B cell (primary cell): Measurements from ENCODE around the gene PCBP1. TPM values are rescaled to one million over a fixed set of nuclear protein-coding genes. Genes with fewer than 3 reads are reported as not detected.

Experiments
- ATAC-seq: fragments of 200-7000 bp; cut with Tn5 transposase; one replicate; pipeline ENCODE4 v1.10.0; 2021; ENCODE audit warnings: low read depth, mild to moderate bottlenecking, moderate number of reproducible peaks, moderate library complexity
- CTCF ChIA-PET: fragments of 350-600 bp; sonication (Branson Sonifier 250); formaldehyde crosslinking; loops from one replicate; lab custom pipeline; 2021; ENCODE audit warnings: antibody characterized with exemption, inconsistent platforms; lab: Charles Lee
- POLR2A ChIA-PET: fragments of 350-600 bp; sonication (Branson Sonifier 250); formaldehyde crosslinking; loops from one replicate; lab custom pipeline; 2021; ENCODE audit warnings: antibody characterized with exemption; lab: Charles Lee
- DNase-seq: peaks from one replicate; pipeline ENCODE4 v3.0.0; 2013
- H2AFZ ChIP-seq: 2 replicates; pipeline ENCODE4 v1.6.1; 2012; ENCODE audit warnings: mild to moderate bottlenecking, low read depth, low read length; ENCODE audit not compliant: insufficient read depth, poor library complexity, severe bottlenecking
- H3K27ac ChIP-seq, 2 donors: 1 replicate in 1 of 2; 2 replicates in 1 of 2; pipeline ENCODE4 v1.5.1; 2012 to 2013; ENCODE audit warnings: low read length in 2 of 2, mild to moderate bottlenecking in 2 of 2, moderate library complexity in 1 of 2
- H3K27me3 ChIP-seq, 4 experiments: fragments of 200-600 bp in 1 of 4; sonication (generic) in 1 of 4; replicated peaks in 1 of 4; 1 replicate in 2 of 4; 2 replicates in 2 of 4; pipeline versions ENCODE4 v1.6.1 to v1.7.0; 2013 to 2016; ENCODE audit warnings: low read length in 3 of 4, mild to moderate bottlenecking in 2 of 4, mixed read lengths in 1 of 4, moderate library complexity in 1 of 4; ENCODE audit not compliant: insufficient read depth in 4 of 4, control insufficient read depth in 3 of 4; ENCODE audit errors: control extremely low read depth in 1 of 4
- H3K36me3 ChIP-seq, 2 experiments: replicated peaks in 1 of 2; 1 replicate in 1 of 2; 2 replicates in 1 of 2; pipeline versions ENCODE4 v1.6.1 to v1.7.1; 2013; ENCODE audit warnings: low read length in 1 of 2; ENCODE audit not compliant: insufficient read depth in 2 of 2, control insufficient read depth in 1 of 2; ENCODE audit errors: control extremely low read depth in 1 of 2, extremely low read depth in 1 of 2
- H3K4me1 ChIP-seq, 2 donors: fragments of 200-600 bp in 1 of 2; sonication (generic) in 1 of 2; 1 replicate in 1 of 2; 2 replicates in 1 of 2; pipeline versions ENCODE4 v1.5.1 to v1.6.1; 2013 to 2017; ENCODE audit warnings: low read length in 2 of 2; ENCODE audit not compliant: control insufficient read depth in 2 of 2, insufficient read depth in 2 of 2
- H3K4me2 ChIP-seq: replicated peaks from 2 replicates; pipeline ENCODE3; 2012; ENCODE audit warnings: mild to moderate bottlenecking, low read depth, low read length; ENCODE audit not compliant: poor library complexity, severe bottlenecking
- H3K4me3 ChIP-seq, 5 experiments: fragments of 200-600 bp in 1 of 5; sonication (generic) in 1 of 5; 1 replicate in 3 of 5; 2 replicates in 2 of 5; pipeline versions ENCODE4 v1.5.1 to v1.7.0; 2011 to 2016; ENCODE audit warnings: low read length in 4 of 5, mild to moderate bottlenecking in 4 of 5, low read depth in 2 of 5, control low read depth in 1 of 5, moderate library complexity in 1 of 5; ENCODE audit not compliant: insufficient read depth in 1 of 5; ENCODE audit errors: control extremely low read depth in 1 of 5, extremely low read depth in 1 of 5
- H3K79me2 ChIP-seq: fragments of 200-600 bp; sonication (generic); one replicate; pipeline ENCODE4 v1.6.0; 2016; ENCODE audit warnings: low read length; ENCODE audit not compliant: control insufficient read depth, insufficient read depth
- H3K9ac ChIP-seq: fragments of 200-600 bp; sonication (generic); 2 replicates; pipeline ENCODE4 v1.6.1; 2017; ENCODE audit warnings: mild to moderate bottlenecking, low read length, moderate library complexity
- H3K9me3 ChIP-seq, 3 donors: one replicate each; pipeline versions ENCODE4 v1.6.1 to v1.7.1; 2013; ENCODE audit warnings: low read length in 2 of 3; ENCODE audit not compliant: control insufficient read depth in 2 of 3, insufficient read depth in 1 of 3; ENCODE audit errors: control extremely low read depth in 1 of 3
- H4K20me1 ChIP-seq: 2 replicates; pipeline ENCODE4 v1.6.0; 2012; ENCODE audit warnings: mild to moderate bottlenecking, low read length; ENCODE audit not compliant: insufficient read depth, control insufficient read depth, poor library complexity, severe bottlenecking
- H3K27ac Mint-ChIP-seq: one replicate; pipeline ENCODE4 v1.8.0; 2021; ENCODE audit warnings: mixed read lengths
- H3K27me3 Mint-ChIP-seq: one replicate; pipeline ENCODE4 v1.8.0; 2021; ENCODE audit warnings: mixed read lengths
- H3K4me1 Mint-ChIP-seq: one replicate; pipeline ENCODE4 v1.8.0; 2021; ENCODE audit warnings: mixed read lengths
- H3K4me3 Mint-ChIP-seq: one replicate; pipeline ENCODE4 v1.8.0; 2021; ENCODE audit warnings: mixed read lengths
- H3K9me3 Mint-ChIP-seq: one replicate; pipeline ENCODE4 v1.8.0; 2022; ENCODE audit warnings: mixed read lengths; ENCODE audit not compliant: insufficient read depth
- EZH2 ChIP-seq: IDR thresholded peaks from 2 replicates; pipeline ENCODE4 v1.6.1; 2012; ENCODE audit warnings: borderline replicate concordance, low read depth, mild to moderate bottlenecking, moderate library complexity, low read length; ENCODE audit not compliant: insufficient read depth, poor library complexity, severe bottlenecking
- WGBS: methylation state at CpG from one replicate; pipeline ENCODE4 v1.1.5; 2013; ENCODE audit warnings: missing lambda C conversion rate; ENCODE audit not compliant: insufficient coverage; 5-methylcytosine and 5-hydroxymethylcytosine counted together
- intact Hi-C: fragments of 100-400 bp; cut with micrococcal nuclease; formaldehyde crosslinking; loops from one replicate; pipeline ENCODE4 v1.10.0; 2022
- polyA plus RNA-seq: library from polyadenylated mRNA; depleted of rRNA; stranded (reverse); fragments of >200 nt; gene quantifications from 2 replicates; pipeline ENCODE4 v1.2.3, GENCODE V29; 2012
- total RNA-seq, 2 donors: library from RNA; stranded (reverse); fragments of 120-200 nt in 1 of 2; gene quantifications; 1 replicate in 1 of 2; 2 replicates in 1 of 2; pipeline versions ENCODE4 v1.2.3 to v1.2.4, GENCODE V29; 2013 to 2022
- TF ChIP-seq, protein P1 (sequence below): fragments of 200-600 bp; IDR thresholded peaks from one replicate; pipeline ENCODE4 v1.8.0; 2022; ENCODE audit warnings: antibody characterized with exemption, mild to moderate bottlenecking

The PCBP1 gene
- total and polyA plus RNA-seq, 2 donors (not counting 1 experiment from before 2014, with no cell fraction given): 172 to 327 TPM

DNA sequence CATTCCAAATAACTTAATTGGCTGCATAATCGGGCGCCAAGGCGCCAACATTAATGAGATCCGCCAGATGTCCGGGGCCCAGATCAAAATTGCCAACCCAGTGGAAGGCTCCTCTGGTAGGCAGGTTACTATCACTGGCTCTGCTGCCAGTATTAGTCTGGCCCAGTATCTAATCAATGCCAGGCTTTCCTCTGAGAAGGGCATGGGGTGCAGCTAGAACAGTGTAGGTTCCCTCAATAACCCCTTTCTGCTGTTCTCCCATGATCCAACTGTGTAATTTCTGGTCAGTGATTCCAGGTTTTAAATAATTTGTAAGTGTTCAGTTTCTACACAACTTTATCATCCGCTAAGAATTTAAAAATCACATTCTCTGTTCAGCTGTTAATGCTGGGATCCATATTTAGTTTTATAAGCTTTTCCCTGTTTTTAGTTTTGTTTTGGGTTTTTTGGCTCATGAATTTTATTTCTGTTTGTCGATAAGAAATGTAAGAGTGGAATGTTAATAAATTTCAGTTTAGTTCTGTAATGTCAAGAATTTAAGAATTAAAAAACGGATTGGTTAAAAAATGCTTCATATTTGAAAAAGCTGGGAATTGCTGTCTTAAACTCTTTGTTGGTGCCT lies 1.4 kb downstream of the PCBP1 start:
- Mint-ChIP-seq H3K4me3 (peak overlapping the region; percentile 94), H3K27me3 (no peaks in the 10 kb centered on the region), H3K9me3 (no peaks in the 10 kb centered on the region), H3K4me1 (peaks cover 71% of the 10 kb centered on the region), H3K27ac (peak overlapping the region; percentile 100)
- peaks cover 0 to 24% of the 10 kb centered on the region in 2 experiments for H3K36me3 ChIP-seq
- no peaks in the 10 kb centered on the region for H3K9me3 ChIP-seq
- H3K27me3 ChIP-seq: no peaks in the 10 kb centered on the region
- ChIA-PET POLR2A (interaction anchor here (0.6 to 8.3 kb wide), 9 partner anchors 8 to 174 kb away, joined by 4 to 170 read pairs (median 55); partner anchors contain the start of genes C2orf42 and MXD1), CTCF (interaction anchor here (1.0 to 12.7 kb wide), 7 partner anchors 19 to 175 kb away, joined by 4 to 98 read pairs (median 5); no protein-coding TSS in a partner anchor)
- H2AFZ ChIP-seq: no peak overlapping the region
- TF ChIP-seq EZH2: no peak
- TF ChIP-seq, protein P1, sequence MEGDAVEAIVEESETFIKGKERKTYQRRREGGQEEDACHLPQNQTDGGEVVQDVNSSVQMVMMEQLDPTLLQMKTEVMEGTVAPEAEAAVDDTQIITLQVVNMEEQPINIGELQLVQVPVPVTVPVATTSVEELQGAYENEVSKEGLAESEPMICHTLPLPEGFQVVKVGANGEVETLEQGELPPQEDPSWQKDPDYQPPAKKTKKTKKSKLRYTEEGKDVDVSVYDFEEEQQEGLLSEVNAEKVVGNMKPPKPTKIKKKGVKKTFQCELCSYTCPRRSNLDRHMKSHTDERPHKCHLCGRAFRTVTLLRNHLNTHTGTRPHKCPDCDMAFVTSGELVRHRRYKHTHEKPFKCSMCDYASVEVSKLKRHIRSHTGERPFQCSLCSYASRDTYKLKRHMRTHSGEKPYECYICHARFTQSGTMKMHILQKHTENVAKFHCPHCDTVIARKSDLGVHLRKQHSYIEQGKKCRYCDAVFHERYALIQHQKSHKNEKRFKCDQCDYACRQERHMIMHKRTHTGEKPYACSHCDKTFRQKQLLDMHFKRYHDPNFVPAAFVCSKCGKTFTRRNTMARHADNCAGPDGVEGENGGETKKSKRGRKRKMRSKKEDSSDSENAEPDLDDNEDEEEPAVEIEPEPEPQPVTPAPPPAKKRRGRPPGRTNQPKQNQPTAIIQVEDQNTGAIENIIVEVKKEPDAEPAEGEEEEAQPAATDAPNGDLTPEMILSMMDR: no peak
- peaks cover 59 to 75% of the 10 kb centered on the region in 2 donors for H3K4me1 ChIP-seq
- 5% methylated on average over 5 of the region's 8 CpGs for WGBS
- H4K20me1 ChIP-seq: peaks cover 12% of the 10 kb centered on the region
- H3K9ac ChIP-seq: peak overlapping the region; percentile 100
- ATAC-seq (no peak), DNase-seq (no peak)
- intact Hi-C loops: no loop called here
- H3K79me2 ChIP-seq: peaks cover 60% of the 10 kb centered on the region
- H3K27ac ChIP-seq: peak overlapping the region; percentile 70 to 100
- peak overlapping the region; percentile 66 to 99 (median 97) for H3K4me3 ChIP-seq
- H3K4me2 ChIP-seq: peak overlapping the region; percentile 94
